Memory B cell (primary cell): ENCODE results near the gene GPR63.
"Not testable (repeated sequence)": the region's sequence is repeated elsewhere in the genome, so short reads cannot be mapped to it uniquely, and the experiment has no call there.

Experiments used
- ATAC-seq: fragments of 150-1000 bp; cut with Tn5 transposase; 2 replicates; pipeline ENCODE4 v1.10.0; 2021; ENCODE audit warnings: low read depth, mild to moderate bottlenecking, moderate library complexity
- DNase-seq, 2 donors: peaks; one replicate each; pipeline ENCODE4 v3.0.0; 2022; ENCODE audit warnings: low spot score in 2 of 2
- H3K27ac Mint-ChIP-seq: one replicate; pipeline ENCODE4 v1.8.0; 2022; ENCODE audit warnings: mild to moderate bottlenecking, moderate library complexity, mixed read lengths
- H3K27me3 Mint-ChIP-seq: one replicate; pipeline ENCODE4 v1.8.0; 2022; ENCODE audit warnings: mixed read lengths
- H3K36me3 Mint-ChIP-seq: one replicate; pipeline ENCODE4 v1.8.0; 2022; ENCODE audit warnings: mild to moderate bottlenecking, mixed read lengths
- H3K4me1 Mint-ChIP-seq: one replicate; pipeline ENCODE4 v1.8.0; 2022; ENCODE audit warnings: mixed read lengths
- H3K4me3 Mint-ChIP-seq: one replicate; pipeline ENCODE4 v1.8.0; 2022; ENCODE audit warnings: mild to moderate bottlenecking, moderate library complexity, mixed read lengths
- H3K9me3 Mint-ChIP-seq: one replicate; pipeline ENCODE4 v1.8.0; 2022; ENCODE audit warnings: mixed read lengths

Gene GPR63

DNA sequence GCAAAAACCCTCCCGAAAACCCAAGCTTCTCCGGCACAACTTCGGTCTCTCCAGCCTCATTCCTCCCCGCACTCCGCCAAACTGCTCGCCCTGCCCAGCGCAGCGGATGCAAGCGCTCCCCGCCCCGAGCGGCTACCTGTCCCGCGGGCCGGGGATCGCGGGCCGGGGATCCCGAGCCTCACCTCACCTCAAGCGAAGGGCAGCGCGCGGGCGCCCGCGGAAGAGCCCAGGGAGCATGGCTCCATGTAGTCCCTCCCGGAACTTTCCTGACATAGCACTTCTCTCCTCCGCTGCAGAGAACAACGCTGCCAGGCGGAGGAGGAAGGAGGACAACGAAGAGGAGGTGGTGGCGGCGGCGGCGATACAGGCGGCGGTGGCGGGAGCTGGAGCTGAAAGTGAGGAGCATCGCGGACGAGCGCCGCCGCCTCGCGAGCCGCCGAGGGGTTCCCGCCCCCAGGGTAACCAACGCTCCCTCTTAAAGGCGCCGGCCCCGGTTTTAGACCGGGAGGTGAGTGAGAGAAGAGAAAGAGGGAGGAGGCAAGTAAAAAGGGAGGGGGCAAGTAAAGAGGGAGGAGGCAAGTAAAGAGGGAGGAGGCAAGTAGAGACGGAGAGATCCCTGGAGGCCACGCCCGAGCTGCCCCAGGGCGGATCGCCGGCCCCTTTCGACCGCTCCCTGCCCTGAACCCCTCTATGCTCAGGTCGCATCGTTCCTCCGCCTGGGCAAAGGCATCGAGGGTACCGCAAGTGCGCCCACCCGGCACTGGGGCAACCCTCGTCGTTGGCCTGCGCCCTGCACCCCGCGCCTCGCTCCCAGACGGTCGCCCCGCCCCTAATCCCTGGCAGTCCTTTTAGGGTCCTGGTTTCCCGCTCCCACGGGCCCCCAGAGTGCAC lies at the start of gene GPR63:
Gene GPR63 (minus strand): TSS at position 397 of the 891 bp plus-strand sequence. CDS start 37,746 bp downstream, outside the sequence.
- H3K36me3 Mint-ChIP-seq, result no peaks in the 10 kb centered on the region
- peak; percentile 14 to 32 for DNase-seq
- H3K4me3 Mint-ChIP-seq, result peak within 1 kb of the TSS; percentile 92
- H3K9me3 Mint-ChIP-seq, result no peaks in the 10 kb centered on the region
- peak within 1 kb of the TSS; percentile 77 for H3K27ac Mint-ChIP-seq
- peaks cover 17% of the 10 kb centered on the region for H3K4me1 Mint-ChIP-seq
- ATAC-seq, result peak; percentile 77
- peaks cover 18% of the 10 kb centered on the region for H3K27me3 Mint-ChIP-seq

DNA sequence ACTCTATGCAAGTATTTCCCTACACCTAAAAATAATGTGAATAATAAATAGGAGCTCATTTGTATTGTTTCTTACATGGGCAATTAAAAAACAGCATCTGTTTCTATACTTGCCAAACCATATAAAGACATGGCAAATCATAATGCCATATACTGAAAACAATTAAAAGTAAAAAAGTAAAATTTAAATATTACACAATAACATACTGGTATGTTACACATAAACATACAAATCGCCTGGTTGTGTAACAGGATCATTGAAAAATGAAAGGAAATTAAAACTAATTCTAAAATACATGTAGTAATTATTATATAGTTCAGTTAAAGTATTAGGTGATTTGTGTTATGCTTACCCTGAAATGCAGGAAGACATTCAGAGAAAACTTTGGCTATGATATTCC lies 49.2 kb upstream of the GPR63 start:
- Mint-ChIP-seq H3K27ac (no peak overlapping the region), H3K4me1 (peaks cover 4% of the 10 kb centered on the region), H3K36me3 (peaks cover 11% of the 10 kb centered on the region), H3K9me3 (no peaks in the 10 kb centered on the region), H3K4me3 (no peak overlapping the region), H3K27me3 (no peaks in the 10 kb centered on the region)
- DNase-seq, result no peak
- no peak for ATAC-seq

GRCh38 chr6:96885187-96885631 lies 47.9 kb upstream of the GPR63 start:
- DNase-seq, result not testable (repeated sequence)
- peak; percentile 71 for ATAC-seq
- peak overlapping the region; percentile 6 for H3K4me3 Mint-ChIP-seq

DNA sequence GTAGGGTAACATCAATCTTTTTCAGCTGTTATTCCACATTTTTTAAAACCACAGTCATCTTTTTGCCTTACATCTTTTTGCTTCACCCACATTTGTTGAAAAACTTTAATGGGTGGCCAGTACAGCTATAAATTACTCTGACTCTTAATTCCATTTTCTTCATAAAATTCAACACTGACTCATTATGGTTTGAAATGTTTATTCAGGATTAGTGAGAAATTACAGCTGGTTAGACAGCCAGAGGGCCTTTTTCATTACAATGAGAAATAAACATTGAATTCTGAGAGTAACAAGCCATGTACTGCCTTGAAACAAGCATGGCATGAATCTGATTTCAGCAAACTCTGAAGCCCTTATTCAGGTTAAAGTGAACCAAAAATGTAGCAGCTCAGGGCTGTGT lies 40.9 kb upstream of the GPR63 start:
- no peak for ATAC-seq
- H3K9me3 Mint-ChIP-seq, result no peaks in the 10 kb centered on the region
- no peak overlapping the region for H3K27ac Mint-ChIP-seq
- no peaks in the 10 kb centered on the region for H3K36me3 Mint-ChIP-seq
- H3K4me3 Mint-ChIP-seq, result no peak overlapping the region
- peaks cover 3% of the 10 kb centered on the region for H3K27me3 Mint-ChIP-seq
- DNase-seq, result no peak
- no peaks in the 10 kb centered on the region for H3K4me1 Mint-ChIP-seq

More at GRCh38 chr6:96885187-96885631, 47.9 kb upstream of the GPR63 start:
- H3K4me1 Mint-ChIP-seq, H3K27ac Mint-ChIP-seq, H3K27me3 Mint-ChIP-seq, H3K9me3 Mint-ChIP-seq, H3K36me3 Mint-ChIP-seq: not testable (repeated sequence)

DNA sequence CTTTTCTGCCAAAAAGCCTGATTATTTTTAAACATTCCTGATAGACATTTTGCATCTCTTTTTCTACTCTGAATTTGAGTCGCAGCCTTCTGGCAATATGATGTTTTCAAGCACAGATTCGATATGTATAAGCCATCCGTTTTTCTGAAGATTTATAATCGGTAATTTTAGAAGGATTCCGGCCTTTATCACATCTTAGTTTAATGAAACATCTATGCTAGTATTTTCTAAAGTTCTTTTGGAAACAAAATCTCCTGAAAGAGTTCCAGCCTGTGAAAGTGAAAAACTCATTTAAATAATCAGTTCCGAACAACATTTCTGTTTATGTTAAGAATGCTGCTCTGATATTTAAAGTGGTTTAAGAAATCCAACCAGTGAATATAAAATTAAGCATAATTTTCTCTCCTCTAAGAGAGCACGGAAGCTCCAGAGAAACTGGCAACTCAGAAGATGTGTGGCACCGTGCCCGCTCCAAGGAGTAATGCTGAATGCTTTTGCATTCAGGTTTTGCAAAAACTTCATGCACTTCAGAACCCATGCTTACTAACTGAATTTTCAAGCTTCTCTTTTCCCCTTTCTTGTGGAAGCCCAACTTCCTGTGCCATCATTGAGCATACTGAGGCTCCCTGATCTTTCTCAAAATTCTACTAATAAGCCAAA lies 39.7 kb upstream of the GPR63 start:
- Mint-ChIP-seq H3K4me3 (no peak overlapping the region), H3K27ac (no peak overlapping the region), H3K4me1 (no peaks in the 10 kb centered on the region), H3K27me3 (peaks cover 3% of the 10 kb centered on the region), H3K9me3 (no peaks in the 10 kb centered on the region), H3K36me3 (no peaks in the 10 kb centered on the region)
- ATAC-seq (no peak), DNase-seq (no peak)

DNA sequence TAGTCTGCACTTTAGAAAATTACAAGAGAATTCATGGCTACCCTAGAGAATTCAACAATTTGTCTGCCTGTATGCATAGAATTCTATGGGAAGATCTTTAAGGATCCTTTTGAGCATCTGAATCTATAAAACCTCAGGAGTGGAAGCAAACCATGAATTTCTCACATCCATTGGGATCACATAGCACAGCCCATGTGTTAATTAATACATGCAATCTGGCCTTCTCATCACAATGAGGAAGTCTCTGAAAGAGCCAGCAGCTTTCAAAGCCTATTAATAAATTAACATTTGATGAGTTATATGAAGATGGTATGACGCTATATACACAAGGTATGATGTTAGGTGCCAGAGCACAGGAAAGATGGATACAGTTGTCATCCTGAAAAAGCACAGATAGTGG lies 35.7 kb upstream of the GPR63 start:
- Mint-ChIP-seq H3K27me3 (peaks cover 4% of the 10 kb centered on the region), H3K36me3 (no peaks in the 10 kb centered on the region), H3K9me3 (no peaks in the 10 kb centered on the region), H3K4me3 (no peak overlapping the region), H3K4me1 (no peaks in the 10 kb centered on the region), H3K27ac (no peak overlapping the region)
- ATAC-seq (no peak), DNase-seq (no peak)

DNA sequence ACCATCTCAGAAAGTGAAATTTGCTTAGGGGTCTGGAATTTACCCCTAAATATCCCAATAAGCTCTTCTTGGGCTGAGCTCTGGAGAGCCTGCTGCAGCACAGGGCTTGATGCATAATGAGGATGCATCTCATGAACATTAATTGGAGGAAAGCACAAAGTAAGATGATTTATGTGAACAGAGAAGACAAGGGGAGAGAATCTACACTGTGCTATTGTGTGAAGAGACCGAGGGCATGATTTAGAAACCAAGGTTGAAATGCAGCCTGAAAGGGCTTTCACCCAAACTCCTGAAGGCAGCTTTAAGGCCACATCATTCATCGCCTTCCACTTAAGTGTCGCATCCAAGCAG lies 27.8 kb upstream of the GPR63 start:
- peaks cover 2% of the 10 kb centered on the region for H3K36me3 Mint-ChIP-seq
- peaks cover 11% of the 10 kb centered on the region for H3K27me3 Mint-ChIP-seq
- no peak overlapping the region for H3K27ac Mint-ChIP-seq
- ATAC-seq, result no peak
- no peaks in the 10 kb centered on the region for H3K4me1 Mint-ChIP-seq
- peaks cover 4% of the 10 kb centered on the region for H3K9me3 Mint-ChIP-seq
- H3K4me3 Mint-ChIP-seq, result no peak overlapping the region
- DNase-seq, result no peak

- peaks cover 2% of the 10 kb centered on the region for H3K36me3 Mint-ChIP-seq
- ATAC-seq, result no peak
- H3K4me1 Mint-ChIP-seq, result no peaks in the 10 kb centered on the region
- peaks cover 4% of the 10 kb centered on the region for H3K9me3 Mint-ChIP-seq
- no peak for DNase-seq
- H3K27me3 Mint-ChIP-seq, result peaks cover 14% of the 10 kb centered on the region
- H3K4me3 Mint-ChIP-seq, result no peak overlapping the region
- no peak overlapping the region for H3K27ac Mint-ChIP-seq
These were observed 27.2 kb upstream of the GPR63 start for GRCh38 chr6:96864216-96865054.

DNA sequence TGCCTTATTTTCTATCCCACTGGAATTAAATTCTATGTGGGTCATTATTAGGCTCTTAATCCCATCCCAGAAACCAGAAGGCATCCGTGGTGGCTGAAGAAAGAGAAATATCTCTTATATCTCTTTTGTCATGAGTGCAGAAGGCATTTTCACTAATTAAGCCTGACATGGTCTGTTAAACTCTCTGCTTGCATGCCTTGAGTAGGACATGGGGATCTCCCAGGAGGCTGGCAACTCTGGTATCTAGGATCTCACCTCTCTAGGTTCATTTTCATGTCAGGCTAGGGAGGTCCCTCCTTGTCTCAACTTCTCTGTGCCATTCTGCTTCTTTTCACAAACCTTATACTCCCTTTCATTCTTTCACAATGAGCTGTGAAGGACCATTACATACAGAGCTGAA lies 25.3 kb upstream of the GPR63 start:
- H3K9me3 Mint-ChIP-seq, result peaks cover 4% of the 10 kb centered on the region
- H3K27ac Mint-ChIP-seq, result no peak overlapping the region
- H3K36me3 Mint-ChIP-seq, result peaks cover 2% of the 10 kb centered on the region
- no peaks in the 10 kb centered on the region for H3K4me1 Mint-ChIP-seq
- H3K27me3 Mint-ChIP-seq, result peaks cover 14% of the 10 kb centered on the region
- ATAC-seq (no peak), DNase-seq (no peak)
- H3K4me3 Mint-ChIP-seq, result no peak overlapping the region

- Mint-ChIP-seq H3K4me3 (no peak overlapping the region), H3K36me3 (peaks cover 2% of the 10 kb centered on the region), H3K27ac (no peak overlapping the region), H3K9me3 (peaks cover 4% of the 10 kb centered on the region), H3K4me1 (no peaks in the 10 kb centered on the region), H3K27me3 (peaks cover 14% of the 10 kb centered on the region)
- ATAC-seq (no peak), DNase-seq (no peak)
These were observed 24.3 kb upstream of the GPR63 start for GRCh38 chr6:96861588-96861987.

DNA sequence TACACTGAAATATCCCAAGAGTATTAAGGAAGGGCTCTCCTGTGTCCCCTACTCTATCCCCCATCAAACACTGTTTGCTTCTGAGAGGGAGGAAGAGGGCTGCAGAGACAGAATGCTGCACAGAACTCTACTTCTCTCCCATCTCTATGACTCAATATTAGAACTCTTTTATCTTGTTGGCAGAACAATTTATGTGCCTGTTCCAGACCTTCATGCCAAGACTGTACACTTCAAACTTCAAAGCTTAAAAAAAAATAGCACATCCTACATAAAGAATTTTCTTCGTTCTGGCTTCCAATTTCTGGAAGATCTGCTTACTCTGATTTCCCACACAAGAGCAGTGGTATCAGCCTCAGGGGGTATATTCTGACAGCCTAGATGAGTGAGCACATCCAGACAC lies 19.6 kb upstream of the GPR63 start:
- Mint-ChIP-seq H3K4me1 (no peaks in the 10 kb centered on the region), H3K36me3 (peaks cover 2% of the 10 kb centered on the region), H3K27ac (no peak overlapping the region), H3K4me3 (no peak overlapping the region), H3K9me3 (peaks cover 4% of the 10 kb centered on the region), H3K27me3 (peaks cover 10% of the 10 kb centered on the region)
- ATAC-seq (no peak), DNase-seq (no peak)

DNA sequence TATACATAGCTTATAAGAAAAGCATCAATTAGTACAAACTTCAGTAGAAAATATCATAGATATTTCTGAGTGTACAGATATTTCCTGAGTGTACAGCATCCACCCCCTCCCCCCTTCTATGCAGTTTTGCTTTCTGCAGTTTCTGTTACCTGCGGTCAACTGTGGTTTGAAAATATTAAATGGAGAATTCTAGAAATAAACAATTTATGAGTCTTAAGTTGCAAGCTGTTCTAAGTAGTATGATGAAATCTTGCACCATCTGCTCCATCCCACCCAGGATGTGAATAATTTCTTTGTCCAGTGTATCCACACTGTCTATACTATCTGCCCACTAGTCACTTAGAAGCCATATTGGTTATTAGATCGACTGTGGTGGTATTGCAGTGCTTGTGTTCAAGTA lies 15.8 kb upstream of the GPR63 start:
- H3K36me3 Mint-ChIP-seq, result no peaks in the 10 kb centered on the region
- DNase-seq (no peak), ATAC-seq (no peak)
- H3K27me3 Mint-ChIP-seq, result peaks cover 2% of the 10 kb centered on the region
- no peaks in the 10 kb centered on the region for H3K9me3 Mint-ChIP-seq
- no peak overlapping the region for H3K27ac Mint-ChIP-seq
- H3K4me3 Mint-ChIP-seq, result no peak overlapping the region
- H3K4me1 Mint-ChIP-seq, result no peaks in the 10 kb centered on the region

- DNase-seq, result no peak
- H3K27ac Mint-ChIP-seq, result no peak overlapping the region
- H3K4me1 Mint-ChIP-seq, result no peaks in the 10 kb centered on the region
- no peak for ATAC-seq
- no peaks in the 10 kb centered on the region for H3K9me3 Mint-ChIP-seq
- H3K36me3 Mint-ChIP-seq, result no peaks in the 10 kb centered on the region
- peaks cover 2% of the 10 kb centered on the region for H3K27me3 Mint-ChIP-seq
- H3K4me3 Mint-ChIP-seq, result no peak overlapping the region
These were observed 15.3 kb upstream of the GPR63 start for GRCh38 chr6:96852605-96853004.

GRCh38 chr6:96851858-96852257 lies 14.6 kb upstream of the GPR63 start:
- no peaks in the 10 kb centered on the region for H3K36me3 Mint-ChIP-seq
- peaks cover 2% of the 10 kb centered on the region for H3K9me3 Mint-ChIP-seq
- H3K4me3 Mint-ChIP-seq, result no peak overlapping the region
- no peaks in the 10 kb centered on the region for H3K4me1 Mint-ChIP-seq
- no peak for DNase-seq
- ATAC-seq, result no peak
- H3K27me3 Mint-ChIP-seq, result peaks cover 1% of the 10 kb centered on the region
- H3K27ac Mint-ChIP-seq, result no peak overlapping the region
